Activated CD8-positive, alpha-beta T cell treated with anti-CD3 and anti-CD28 coated beads, Interleukin-2, amount 10 ng/mL, durations not matched to agents 7 days and 5 days (primary cell): ENCODE results near the gene PIGR. TPM values are rescaled to one million over a fixed set of nuclear protein-coding genes. Genes with fewer than 3 reads are reported as not detected.

Source experiments
- ATAC-seq: fragments of 150-1000 bp; cut with Tn5 transposase; one replicate; pipeline ENCODE4 v1.10.0; 2021; ENCODE audit warnings: moderate library complexity
- CTCF ChIA-PET: fragments of 350-600 bp; sonication (Branson Sonifier 250); formaldehyde crosslinking; loops from one replicate; lab custom pipeline; 2021; ENCODE audit warnings: antibody characterized with exemption; lab: Charles Lee
- POLR2A ChIA-PET: fragments of 350-600 bp; sonication (Branson Sonifier 250); formaldehyde crosslinking; loops from one replicate; lab custom pipeline; 2021; ENCODE audit warnings: antibody characterized with exemption; lab: Charles Lee
- DNase-seq: peaks from one replicate; pipeline ENCODE4 v3.0.0-alpha.2; 2020
- H3K27ac Mint-ChIP-seq: one replicate; pipeline ENCODE4 v1.8.0; 2021; ENCODE audit warnings: mild to moderate bottlenecking, mixed read lengths
- H3K27me3 Mint-ChIP-seq: one replicate; pipeline ENCODE4 v1.8.0; 2021; ENCODE audit warnings: low read depth, mixed read lengths
- H3K36me3 Mint-ChIP-seq: one replicate; pipeline ENCODE4 v1.8.0; 2021; ENCODE audit warnings: low read depth, mixed read lengths
- H3K4me1 Mint-ChIP-seq: one replicate; pipeline ENCODE4 v1.8.0; 2021; ENCODE audit warnings: low read depth, mixed read lengths
- H3K4me3 Mint-ChIP-seq: one replicate; pipeline ENCODE4 v1.8.0; 2021; ENCODE audit warnings: mild to moderate bottlenecking, mixed read lengths
- H3K9me3 Mint-ChIP-seq: one replicate; pipeline ENCODE4 v1.8.0; 2022; ENCODE audit warnings: mixed read lengths; ENCODE audit not compliant: insufficient read depth
- total RNA-seq, 2 experiments: library from RNA; stranded (reverse); gene quantifications; one replicate each; pipeline ENCODE4 v1.2.3, GENCODE V29; 2021

The PIGR gene
- total RNA-seq, 2 experiments from 2014 or later = not detected

DNA sequence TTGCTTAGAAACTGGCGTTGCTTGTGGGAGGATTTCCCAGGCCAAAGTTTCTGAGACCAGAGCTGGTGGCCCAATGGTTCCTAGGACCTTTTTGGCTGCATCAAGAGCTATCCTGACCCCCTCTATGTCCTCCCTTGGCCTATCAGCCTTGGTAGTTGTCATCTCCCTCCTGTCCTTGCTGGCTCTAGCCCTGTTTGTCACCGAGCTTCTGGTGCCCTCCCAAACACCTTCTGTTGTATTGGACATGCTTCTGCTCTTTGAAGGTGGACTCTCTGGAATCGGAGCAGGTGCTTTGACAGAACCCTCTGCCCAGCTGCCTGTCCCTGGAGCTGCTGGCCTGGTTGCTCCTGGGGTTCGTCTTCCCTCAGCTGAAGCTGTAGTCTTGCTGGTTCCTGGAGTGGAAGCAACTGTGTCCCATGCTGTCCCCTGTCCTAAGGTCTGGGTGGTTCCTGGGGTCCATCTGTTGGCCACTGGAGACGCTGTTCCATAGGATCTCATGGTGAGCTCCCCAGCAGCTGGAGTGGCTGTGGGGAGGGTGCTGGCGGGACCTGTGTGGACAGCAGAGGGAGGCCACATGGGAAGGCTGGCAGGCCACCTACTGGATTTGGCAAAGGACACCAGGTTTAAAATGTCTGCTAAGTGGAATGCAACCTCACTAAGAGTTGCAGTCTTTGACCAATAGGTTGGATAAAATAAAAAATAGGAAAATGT is 14.6 kb upstream of the PIGR start:
- Mint-ChIP-seq H3K9me3 (no peaks in the 10 kb centered on the region), H3K4me1 (peaks cover 32% of the 10 kb centered on the region), H3K27me3 (no peaks in the 10 kb centered on the region), H3K27ac (no peak overlapping the region), H3K36me3 (no peaks in the 10 kb centered on the region), H3K4me3 (no peak overlapping the region)
- ChIA-PET POLR2A (interaction anchor here (0.5 kb wide), 1 partner anchor 23 kb away, joined by 3 read pairs; no protein-coding TSS in a partner anchor), CTCF (interaction anchor here (0.8 to 4.5 kb wide), 3 partner anchors 21 to 236 kb away, joined by 3 to 24 read pairs (median 15); no protein-coding TSS in a partner anchor)
- ATAC-seq (no peak), DNase-seq (no peak)

DNA sequence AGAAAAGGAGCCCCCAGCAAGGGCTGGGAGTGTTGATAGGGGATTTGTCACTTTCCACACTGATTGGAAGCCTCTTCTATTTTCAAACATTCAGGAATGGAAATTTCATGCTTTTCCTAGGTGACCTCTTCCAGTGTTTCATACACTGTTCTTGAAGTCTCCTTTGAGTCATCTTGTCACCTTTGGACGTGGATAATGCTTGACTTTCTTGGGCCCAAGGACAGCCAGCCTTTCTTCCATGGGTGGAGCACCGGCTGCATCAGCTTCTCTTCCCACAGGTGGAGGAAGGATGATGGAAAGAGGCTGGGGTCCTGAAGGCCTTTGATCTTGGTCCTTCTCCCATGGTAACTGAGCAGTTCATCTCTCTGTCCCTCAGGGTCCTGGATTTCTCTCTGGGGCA is 11.9 kb upstream of the PIGR start:
- ChIA-PET CTCF (interaction anchor here (1.2 to 2.6 kb wide), 2 partner anchors 24 to 46 kb away, joined by 5 to 17 read pairs; no protein-coding TSS in a partner anchor), POLR2A (no interaction called here)
- Mint-ChIP-seq H3K9me3 (no peaks in the 10 kb centered on the region), H3K27me3 (no peaks in the 10 kb centered on the region), H3K36me3 (no peaks in the 10 kb centered on the region), H3K4me3 (no peak overlapping the region), H3K4me1 (peaks cover 32% of the 10 kb centered on the region), H3K27ac (no peak overlapping the region)
- ATAC-seq (no peak), DNase-seq (no peak)

- no peaks in the 10 kb centered on the region for H3K9me3 Mint-ChIP-seq
- CTCF ChIA-PET = interaction anchor here (0.7 to 2.6 kb wide), 5 partner anchors 11 to 223 kb away, joined by 3 to 17 read pairs (median 4); partner anchors contain the start of gene PIGR
- POLR2A ChIA-PET = no interaction called here
- DNase-seq (no peak), ATAC-seq (no peak)
- no peak overlapping the region for H3K27ac Mint-ChIP-seq
- no peak overlapping the region for H3K4me3 Mint-ChIP-seq
- no peaks in the 10 kb centered on the region for H3K36me3 Mint-ChIP-seq
- no peaks in the 10 kb centered on the region for H3K27me3 Mint-ChIP-seq
- peaks cover 27% of the 10 kb centered on the region for H3K4me1 Mint-ChIP-seq
These were observed 11.4 kb upstream of the PIGR start for GRCh38 chr1:206957639-206958038.

DNA sequence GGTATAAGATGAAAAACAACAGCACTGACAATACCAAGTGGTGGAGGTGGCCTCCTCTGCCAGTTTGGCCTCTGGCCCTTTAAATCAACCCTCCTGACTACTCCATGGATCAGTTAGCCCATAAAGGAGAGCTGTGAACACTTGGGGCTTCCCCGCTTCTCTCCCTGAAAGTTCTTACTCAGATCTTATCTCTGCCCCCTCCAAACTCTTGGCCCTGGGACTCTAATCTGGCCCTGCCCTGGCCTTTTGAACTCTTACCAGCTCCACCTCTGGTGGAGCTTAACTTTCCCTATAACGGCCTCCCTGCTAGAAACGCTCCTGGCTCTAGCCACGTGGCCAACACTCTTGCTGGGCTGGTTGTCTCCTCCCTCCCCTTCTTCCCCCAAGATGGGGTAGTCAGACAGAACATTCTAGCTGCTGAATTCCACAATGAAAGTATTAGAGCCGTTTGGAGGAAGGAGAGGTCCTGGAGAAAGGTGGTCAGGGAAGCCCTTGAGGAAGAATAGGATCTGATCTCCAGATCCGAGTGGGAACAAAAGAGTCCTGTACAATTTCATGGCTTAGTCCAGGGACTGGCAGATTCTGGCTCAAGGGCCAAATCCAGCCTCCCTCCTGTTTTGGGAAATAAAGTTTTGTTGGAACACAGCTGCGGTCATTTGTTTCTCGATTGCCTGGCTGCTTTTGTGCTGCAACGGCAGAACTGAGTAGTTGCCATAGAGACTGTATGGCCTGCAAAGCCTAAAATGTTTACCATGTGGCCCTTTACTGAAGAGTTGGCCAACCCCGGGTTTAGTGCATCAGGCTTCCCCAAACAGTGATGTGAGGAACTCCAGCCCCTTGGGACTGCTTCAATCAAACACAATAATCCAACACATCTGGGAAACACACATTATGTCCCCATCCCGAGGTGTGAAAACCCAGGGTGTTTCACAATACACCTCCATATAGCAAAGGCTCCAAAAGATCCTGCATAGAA is 9.5 kb upstream of the PIGR start:
- no peak overlapping the region for H3K27ac Mint-ChIP-seq
- ATAC-seq (no peak), DNase-seq (no peak)
- CTCF ChIA-PET = interaction anchor here (1.0 to 2.9 kb wide), 3 partner anchors 23 to 94 kb away, joined by 4 to 15 read pairs (median 6); no protein-coding TSS in a partner anchor
- H3K9me3 Mint-ChIP-seq = no peaks in the 10 kb centered on the region
- H3K4me1 Mint-ChIP-seq = peaks cover 13% of the 10 kb centered on the region
- POLR2A ChIA-PET = no interaction called here
- no peaks in the 10 kb centered on the region for H3K27me3 Mint-ChIP-seq
- H3K4me3 Mint-ChIP-seq = no peak overlapping the region
- no peaks in the 10 kb centered on the region for H3K36me3 Mint-ChIP-seq

DNA sequence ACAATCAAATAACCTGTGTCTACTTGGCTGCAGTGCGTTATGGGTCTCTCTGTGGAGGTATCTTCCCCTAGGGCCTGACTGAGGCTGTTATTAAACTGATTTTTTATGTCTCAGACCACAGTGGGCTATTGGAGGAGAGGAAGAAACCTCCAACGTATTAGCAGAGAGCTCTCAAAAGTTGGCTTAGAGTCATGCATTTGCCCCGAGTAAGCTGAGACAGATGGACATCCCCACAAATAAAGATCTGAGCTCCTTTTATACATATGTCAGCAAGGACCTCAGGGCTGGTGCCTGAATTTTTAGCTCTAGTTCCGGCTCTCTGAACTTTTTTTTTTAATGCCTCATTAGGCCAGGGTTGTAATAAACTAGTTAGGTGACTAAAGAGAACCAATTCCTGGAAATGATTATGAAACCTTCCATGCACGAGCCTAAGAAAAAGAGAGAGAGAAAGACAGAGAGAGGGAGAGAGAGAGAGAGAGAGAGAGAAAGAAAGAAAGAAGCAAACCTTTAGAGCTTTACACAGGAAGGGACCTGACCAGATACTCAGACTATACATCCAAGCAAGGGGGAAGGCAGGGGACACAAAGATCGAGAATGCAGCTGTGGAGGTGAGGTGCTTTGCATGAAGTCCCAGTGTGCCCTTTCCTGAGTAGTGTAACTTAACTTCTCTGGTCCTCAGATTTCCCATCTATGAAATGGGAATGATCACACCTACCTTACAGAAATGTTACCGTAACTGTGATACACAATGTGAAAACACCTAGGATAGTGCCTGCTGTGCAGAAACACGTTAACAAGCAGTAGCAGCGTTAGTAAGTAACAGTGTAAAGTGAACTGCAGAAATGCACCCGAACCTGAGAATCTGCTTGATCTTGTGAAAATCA is 8.4 kb upstream of the PIGR start:
- no peak for ATAC-seq
- DNase-seq = no peak
- Mint-ChIP-seq H3K27ac (no peak overlapping the region), H3K4me1 (peaks cover 13% of the 10 kb centered on the region), H3K4me3 (no peak overlapping the region), H3K27me3 (peaks cover 3% of the 10 kb centered on the region), H3K9me3 (peaks cover 5% of the 10 kb centered on the region), H3K36me3 (no peaks in the 10 kb centered on the region)
- POLR2A ChIA-PET = interaction anchor here (0.7 to 1.2 kb wide), 2 partner anchors 11 to 36 kb away, joined by 3 to 4 read pairs; no protein-coding TSS in a partner anchor
- CTCF ChIA-PET = interaction anchor here (0.6 to 2.9 kb wide), 9 partner anchors 19 to 342 kb away, joined by 3 to 15 read pairs (median 6); no protein-coding TSS in a partner anchor

- ATAC-seq = no peak
- H3K4me1 Mint-ChIP-seq = peaks cover 13% of the 10 kb centered on the region
- H3K9me3 Mint-ChIP-seq = peaks cover 5% of the 10 kb centered on the region
- no peak for DNase-seq
- H3K4me3 Mint-ChIP-seq = no peak overlapping the region
- peak overlapping the region; percentile 0 for H3K27ac Mint-ChIP-seq
- ChIA-PET POLR2A (interaction anchor here (0.7 kb wide), 1 partner anchor 216 kb away, joined by 3 read pairs; no protein-coding TSS in a partner anchor), CTCF (interaction anchor here (1.0 to 2.9 kb wide), 5 partner anchors 18 to 42 kb away, joined by 3 to 15 read pairs (median 8); no protein-coding TSS in a partner anchor)
- peaks cover 8% of the 10 kb centered on the region for H3K27me3 Mint-ChIP-seq
- H3K36me3 Mint-ChIP-seq = no peaks in the 10 kb centered on the region
These were observed 7.4 kb upstream of the PIGR start for GRCh38 chr1:206953626-206954025.

- no peaks in the 10 kb centered on the region for H3K36me3 Mint-ChIP-seq
- ChIA-PET POLR2A (interaction anchor here (0.7 kb wide), 1 partner anchor 216 kb away, joined by 3 read pairs; no protein-coding TSS in a partner anchor), CTCF (interaction anchor here (1.1 to 2.3 kb wide), 3 partner anchors 10 to 19 kb away, joined by 3 to 12 read pairs (median 6); no protein-coding TSS in a partner anchor)
- H3K4me1 Mint-ChIP-seq = peaks cover 13% of the 10 kb centered on the region
- ATAC-seq = no peak
- no peak for DNase-seq
- peaks cover 9% of the 10 kb centered on the region for H3K27me3 Mint-ChIP-seq
- H3K4me3 Mint-ChIP-seq = no peak overlapping the region
- H3K27ac Mint-ChIP-seq = peak overlapping the region; percentile 0
- peaks cover 5% of the 10 kb centered on the region for H3K9me3 Mint-ChIP-seq
These were observed 6.9 kb upstream of the PIGR start for GRCh38 chr1:206953126-206953525.

DNA sequence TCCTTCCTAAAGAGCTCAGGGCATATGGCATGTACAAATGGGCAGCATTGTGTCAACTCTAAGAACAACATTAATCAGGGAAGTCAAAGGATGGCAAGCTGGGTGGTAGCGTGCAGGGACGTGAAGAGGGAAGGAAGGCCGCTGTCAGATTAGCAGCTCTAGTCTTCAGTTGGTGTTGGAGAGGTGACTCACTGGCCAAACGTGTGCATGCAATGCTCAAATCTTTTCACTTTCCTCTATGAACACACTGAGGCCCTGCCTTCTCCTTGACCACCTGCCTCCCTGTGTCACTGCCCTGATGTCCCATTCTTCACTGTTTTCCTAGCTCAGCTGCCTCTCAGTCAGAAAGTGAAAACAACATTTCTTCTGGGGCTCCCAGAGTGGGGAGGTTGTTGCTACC is 5.9 kb upstream of the PIGR start:
- Mint-ChIP-seq H3K27ac (no peak overlapping the region), H3K4me3 (no peak overlapping the region), H3K9me3 (peaks cover 5% of the 10 kb centered on the region), H3K27me3 (peaks cover 12% of the 10 kb centered on the region), H3K4me1 (peaks cover 13% of the 10 kb centered on the region), H3K36me3 (no peaks in the 10 kb centered on the region)
- ATAC-seq (no peak), DNase-seq (no peak)
- ChIA-PET POLR2A (no interaction called here), CTCF (interaction anchor here (0.9 to 3.0 kb wide), 6 partner anchors 10 to 288 kb away, joined by 3 to 13 read pairs (median 4); partner anchors contain the start of gene FCMR)

DNA sequence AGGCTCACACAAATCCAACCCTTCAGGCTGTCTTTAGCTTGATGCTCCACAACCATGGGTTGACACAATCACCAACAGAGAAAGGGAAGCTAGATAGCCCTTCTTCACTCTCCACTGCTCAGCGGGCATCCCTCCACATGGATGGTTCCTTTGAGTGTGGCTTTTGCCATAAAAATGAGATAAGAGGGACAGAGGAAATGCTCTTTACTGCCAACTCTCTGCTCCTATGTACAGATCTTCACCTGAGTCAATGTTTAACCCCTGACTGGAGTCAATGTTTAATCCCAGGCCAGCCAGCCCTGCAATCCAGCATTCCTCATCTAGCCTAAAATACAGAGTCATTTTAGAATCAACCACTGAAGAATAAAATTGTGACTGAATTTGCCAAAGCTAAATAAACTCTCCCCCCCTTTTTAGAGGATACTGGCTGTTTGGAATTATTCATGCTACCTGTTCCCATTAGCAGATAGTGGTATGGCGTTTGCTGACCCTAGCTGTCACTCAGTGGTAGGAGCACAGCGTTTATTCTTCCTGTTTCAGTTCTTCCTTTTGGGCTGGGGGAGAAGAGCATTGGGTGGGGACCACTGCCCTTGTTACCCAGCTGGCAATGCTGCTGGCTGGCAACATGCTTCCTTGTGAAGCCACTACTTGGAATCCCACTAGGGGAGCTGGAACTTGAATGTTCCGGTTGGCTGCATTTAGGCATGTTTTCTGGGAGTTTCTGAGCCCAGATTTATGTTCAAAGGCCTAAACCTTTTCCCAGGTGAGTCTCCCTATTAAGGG is 5.2 kb upstream of the PIGR start:
- Mint-ChIP-seq H3K36me3 (no peaks in the 10 kb centered on the region), H3K27me3 (peaks cover 12% of the 10 kb centered on the region), H3K27ac (no peak overlapping the region), H3K4me3 (no peak overlapping the region), H3K4me1 (peaks cover 13% of the 10 kb centered on the region), H3K9me3 (peaks cover 5% of the 10 kb centered on the region)
- ChIA-PET CTCF (interaction anchor here (0.9 to 3.0 kb wide), 6 partner anchors 16 to 288 kb away, joined by 3 to 13 read pairs (median 6); partner anchors contain the start of gene FCMR), POLR2A (no interaction called here)
- ATAC-seq (no peak), DNase-seq (no peak)

GRCh38 chr1:206949641-206950040 is 3.4 kb upstream of the PIGR start:
- Mint-ChIP-seq H3K27me3 (peaks cover 16% of the 10 kb centered on the region), H3K27ac (no peak overlapping the region), H3K4me1 (peaks cover 6% of the 10 kb centered on the region), H3K4me3 (no peak overlapping the region), H3K9me3 (peaks cover 5% of the 10 kb centered on the region), H3K36me3 (no peaks in the 10 kb centered on the region)
- ATAC-seq (no peak), DNase-seq (no peak)
- ChIA-PET CTCF (interaction anchor here (1.5 to 10.5 kb wide), 3 partner anchors 16 to 32 kb away, joined by 5 to 94 read pairs (median 13); no protein-coding TSS in a partner anchor), POLR2A (no interaction called here)
